ENCODE data around the gene FOXQ1. TPM values are rescaled to one million over a fixed set of nuclear protein-coding genes. Genes with fewer than 3 reads are reported as not detected.
A peak's percentile ranks its signal among the peaks of the same experiment; 100 is the strongest.

FOXQ1 gene
- total and polyA plus RNA-seq, 2 of the 13 experiments (the other 11 are each of a cell fraction or from before 2014, with no cell fraction given) = 35.2 to 39.8 TPM

- TF ChIP-seq ARHGAP35 (CRISPR knock-in tag; IDR thresholded peaks at IDR 0.05; ENCODE audit: borderline replicate concordance) = no peak
- no peak for TF ChIP-seq KLF15 (CRISPR knock-in tag; IDR thresholded peaks at IDR 0.05; ENCODE audit: borderline replicate concordance)
- no peak for TF ChIP-seq ZBTB39 (CRISPR knock-in tag; IDR thresholded peaks at IDR 0.05)
- TF ChIP-seq ZNF709 (CRISPR knock-in tag; IDR thresholded peaks at IDR 0.05) = no peak
- 0 out of 2 replicates have a peak, but pooled peaks have one; percentile 41 for TF ChIP-seq ZNF83 (CRISPR knock-in tag; IDR thresholded peaks at IDR 0.05; ENCODE audit: borderline replicate concordance)
- no peak for TF ChIP-seq NFATC3 (CRISPR knock-in tag; IDR thresholded peaks at IDR 0.05)
- no peak for TF ChIP-seq ZBED4 (CRISPR knock-in tag; IDR thresholded peaks at IDR 0.05; ENCODE audit: borderline replicate concordance)
- peak; percentile 49; the same call in 1 of the 2 replicates for TF ChIP-seq UBTF (CRISPR knock-in tag; IDR thresholded peaks at IDR 0.05)
- TF ChIP-seq NFIC (IDR thresholded peaks at IDR 0.05; ENCODE audit: low read length) = no peak
- no peak for TF ChIP-seq ATAD3A (CRISPR knock-in tag; IDR thresholded peaks at IDR 0.05)
- no peak for TF ChIP-seq CC2D1A (CRISPR knock-in tag; IDR thresholded peaks at IDR 0.05)
- no peak for TF ChIP-seq SOX6 (IDR thresholded peaks at IDR 0.05)
- no peak for TF ChIP-seq SOX6 (CRISPR knock-in tag; IDR thresholded peaks at IDR 0.05)
- TF ChIP-seq SALL1 (CRISPR knock-in tag; IDR thresholded peaks at IDR 0.05) = peak; percentile 72
- no peak for TF ChIP-seq ZKSCAN5 (CRISPR knock-in tag; IDR thresholded peaks at IDR 0.05)
- no peak for TF ChIP-seq RBM39 (IDR thresholded peaks at IDR 0.05; ENCODE audit: low read depth, low read length, poor library complexity, severe bottlenecking)
- TF ChIP-seq HNF1B (CRISPR knock-in tag; IDR thresholded peaks at IDR 0.05) = peak; percentile 75
- no peak for TF ChIP-seq ZNF329 (CRISPR knock-in tag; IDR thresholded peaks at IDR 0.05; ENCODE audit: low read depth)
- peak; percentile 21; the same call in 1 of the 2 replicates for TF ChIP-seq ONECUT2 (CRISPR knock-in tag; IDR thresholded peaks at IDR 0.05)
Measured at GRCh38 chr6:1263039-1263849, 48.7 kb upstream of the FOXQ1 start (continued).
